ENCODE data around the gene ZNF423. TPM values are rescaled to one million over a fixed set of nuclear protein-coding genes. Genes with fewer than 3 reads are reported as not detected.

ZNF423 gene
- total RNA-seq, 1 experiment from 2014 or later = 0.49 TPM

GRCh38 chr16:49539758-49540157 lies 316.2 kb downstream of the ZNF423 start:
- BruUV-seq (replicated peaks) = no TSS peak
- POLR2A ChIA-PET = no interaction called here
- no peaks in the 10 kb centered on the region for H3K9me3 ChIP-seq (ENCODE audit: control insufficient read depth, insufficient read depth, low read depth, low read length)
- no peaks in the 10 kb centered on the region for H3K36me3 ChIP-seq (ENCODE audit: control insufficient read depth, insufficient read depth, low read length)
- H3K27ac ChIP-seq (ENCODE audit: low read length) = no peak overlapping the region
- no peak for DNase-seq (ENCODE audit: low read depth, low spot score)
- no peak overlapping the region for H3K4me3 ChIP-seq (ENCODE audit: low read depth in 2 of 2, low read length in 2 of 2)
- no peaks in the 10 kb centered on the region for H3K27me3 ChIP-seq (ENCODE audit: control insufficient read depth, insufficient read depth, low read length)
- CTCF ChIA-PET = no interaction called here
- TF ChIP-seq SIN3A (IDR thresholded peaks at IDR 0.05; ENCODE audit: borderline replicate concordance, insufficient read depth, low read depth, low read length) (no peak), REST (IDR thresholded peaks at IDR 0.05; ENCODE audit: insufficient read depth in 1 of 2, low read depth in 2 of 2, low read length in 1 of 2) (no peak), TCF7L2 (IDR thresholded peaks at IDR 0.05; ENCODE audit: low read depth, low read length) (no peak), POLR2AphosphoS5 (IDR thresholded peaks at IDR 0.05; ENCODE audit: low read depth, low read length) (no peak)
- TF ChIP-seq, protein P1, sequence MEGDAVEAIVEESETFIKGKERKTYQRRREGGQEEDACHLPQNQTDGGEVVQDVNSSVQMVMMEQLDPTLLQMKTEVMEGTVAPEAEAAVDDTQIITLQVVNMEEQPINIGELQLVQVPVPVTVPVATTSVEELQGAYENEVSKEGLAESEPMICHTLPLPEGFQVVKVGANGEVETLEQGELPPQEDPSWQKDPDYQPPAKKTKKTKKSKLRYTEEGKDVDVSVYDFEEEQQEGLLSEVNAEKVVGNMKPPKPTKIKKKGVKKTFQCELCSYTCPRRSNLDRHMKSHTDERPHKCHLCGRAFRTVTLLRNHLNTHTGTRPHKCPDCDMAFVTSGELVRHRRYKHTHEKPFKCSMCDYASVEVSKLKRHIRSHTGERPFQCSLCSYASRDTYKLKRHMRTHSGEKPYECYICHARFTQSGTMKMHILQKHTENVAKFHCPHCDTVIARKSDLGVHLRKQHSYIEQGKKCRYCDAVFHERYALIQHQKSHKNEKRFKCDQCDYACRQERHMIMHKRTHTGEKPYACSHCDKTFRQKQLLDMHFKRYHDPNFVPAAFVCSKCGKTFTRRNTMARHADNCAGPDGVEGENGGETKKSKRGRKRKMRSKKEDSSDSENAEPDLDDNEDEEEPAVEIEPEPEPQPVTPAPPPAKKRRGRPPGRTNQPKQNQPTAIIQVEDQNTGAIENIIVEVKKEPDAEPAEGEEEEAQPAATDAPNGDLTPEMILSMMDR (IDR thresholded peaks at IDR 0.05) = no peak
- in situ Hi-C loops (cut with HindIII; ENCODE audit: low pct_unique_long_range_greater_than_20kb, low sequenced_read_pairs) (no loop called here), intact Hi-C loops (cut with micrococcal nuclease; ENCODE audit: unreplicated experiment) (no loop called here)
- no peak for ATAC-seq
- no peaks in the 10 kb centered on the region for H3K4me1 ChIP-seq (ENCODE audit: control insufficient read depth, insufficient read depth, low read length)

DNA sequence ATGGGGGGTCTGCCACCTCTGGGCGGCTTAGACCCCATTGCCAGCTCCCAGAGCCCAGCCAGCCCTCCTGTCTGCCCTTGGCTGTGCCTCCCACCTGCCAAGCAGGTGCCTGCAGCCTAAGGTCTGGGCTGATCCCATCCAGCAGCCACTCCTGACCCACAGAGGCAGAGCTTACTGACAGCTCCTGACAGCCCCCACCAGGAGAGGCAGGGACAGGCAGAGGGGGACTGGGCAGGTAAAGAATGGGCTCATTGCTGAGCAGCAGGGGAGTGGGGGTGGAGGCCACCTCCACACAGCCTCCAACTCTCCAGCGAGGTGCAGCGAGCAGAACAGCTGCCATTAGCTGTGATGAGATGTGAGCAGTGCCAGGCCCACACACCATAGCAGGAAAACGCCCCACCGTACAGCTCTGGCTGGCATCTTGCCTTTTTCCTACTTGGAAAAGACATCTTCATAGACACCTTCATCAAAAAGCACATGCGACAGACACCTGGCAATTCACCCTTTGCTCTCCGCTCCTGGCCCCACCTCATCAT lies 317.9 kb downstream of the ZNF423 start:
- no peak overlapping the region for H3K4me3 ChIP-seq (ENCODE audit: low read depth in 2 of 2, low read length in 2 of 2)

More for the DNA sequence above, 317.9 kb downstream of the ZNF423 start:
- no peak for ATAC-seq
- DNase-seq (ENCODE audit: low read depth, low spot score) = no peak
- POLR2A ChIA-PET = no interaction called here
- H3K27me3 ChIP-seq (ENCODE audit: control insufficient read depth, insufficient read depth, low read length) = no peaks in the 10 kb centered on the region
- BruUV-seq (replicated peaks) = no TSS peak
- in situ Hi-C loops (cut with HindIII; ENCODE audit: low pct_unique_long_range_greater_than_20kb, low sequenced_read_pairs) (no loop called here), intact Hi-C loops (cut with micrococcal nuclease; ENCODE audit: unreplicated experiment) (no loop called here)
- no peak overlapping the region for H3K27ac ChIP-seq (ENCODE audit: low read length)
- H3K36me3 ChIP-seq (ENCODE audit: control insufficient read depth, insufficient read depth, low read length) = no peaks in the 10 kb centered on the region
- TF ChIP-seq, protein P1 (IDR thresholded peaks at IDR 0.05) = no peak
- TF ChIP-seq REST (IDR thresholded peaks at IDR 0.05; ENCODE audit: insufficient read depth in 1 of 2, low read depth in 2 of 2, low read length in 1 of 2) = no peak
- TF ChIP-seq POLR2AphosphoS5 (IDR thresholded peaks at IDR 0.05; ENCODE audit: low read depth, low read length) = no peak
- no peak for TF ChIP-seq SIN3A (IDR thresholded peaks at IDR 0.05; ENCODE audit: borderline replicate concordance, insufficient read depth, low read depth, low read length)
- TF ChIP-seq TCF7L2 (IDR thresholded peaks at IDR 0.05; ENCODE audit: low read depth, low read length) = no peak
- no peaks in the 10 kb centered on the region for H3K9me3 ChIP-seq (ENCODE audit: control insufficient read depth, insufficient read depth, low read depth, low read length)
- CTCF ChIA-PET = no interaction called here
- no peaks in the 10 kb centered on the region for H3K4me1 ChIP-seq (ENCODE audit: control insufficient read depth, insufficient read depth, low read length)
